B cell (primary cell): Measurements from ENCODE around the gene PANK3.

Experiments used
- CTCF ChIP-seq: fragments of 200-600 bp; IDR thresholded peaks from one replicate; pipeline ENCODE4 v1.8.0; 2022; ENCODE audit warnings: antibody characterized with exemption, mild to moderate bottlenecking
- EZH2 ChIP-seq: IDR thresholded peaks from 2 replicates; pipeline ENCODE4 v1.6.1; 2012; ENCODE audit warnings: borderline replicate concordance, low read depth, mild to moderate bottlenecking, moderate library complexity, low read length; ENCODE audit not compliant: insufficient read depth, poor library complexity, severe bottlenecking

- TF ChIP-seq EZH2 (no peak), CTCF (no peak)
These were observed 3.5 kb downstream of the PANK3 start for GRCh38 chr5:168575391-168576372.
